ENCODE measurements around the gene CAPN13. TPM values are rescaled to one million over a fixed set of nuclear protein-coding genes. Genes with fewer than 3 reads are reported as not detected.

CAPN13 gene
- total and polyA plus RNA-seq, 2 experiments from 2014 or later: 0.50 to 0.94 TPM

DNA sequence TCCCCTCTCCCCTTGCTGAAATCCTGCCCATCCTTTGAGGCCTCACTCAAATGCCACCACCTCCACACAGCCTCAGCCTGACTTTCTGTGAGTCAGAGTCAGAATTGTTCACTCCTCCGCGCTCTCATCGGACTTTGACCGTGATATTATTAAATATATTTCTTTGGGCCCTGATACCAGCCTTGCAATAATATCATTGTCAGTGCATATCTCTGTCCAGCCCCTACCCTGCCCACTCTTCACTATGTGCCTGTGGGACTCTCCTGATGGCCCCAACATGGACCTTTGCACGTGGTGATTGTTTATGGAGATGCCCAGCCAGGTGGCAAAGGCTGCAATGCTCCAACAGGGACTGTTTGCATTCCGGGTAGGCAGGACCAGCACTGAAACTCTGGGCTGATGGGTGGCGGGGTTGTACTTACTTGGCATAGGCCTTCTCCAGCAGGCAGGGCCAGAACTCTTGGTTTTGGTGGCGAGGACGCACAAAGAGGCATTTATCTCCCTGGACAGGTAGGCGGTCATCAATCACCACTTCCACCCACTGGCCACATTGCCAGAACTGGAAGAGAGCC lies 37.3 kb downstream of the CAPN13 start (continued):
- TF ChIP-seq, protein P1, sequence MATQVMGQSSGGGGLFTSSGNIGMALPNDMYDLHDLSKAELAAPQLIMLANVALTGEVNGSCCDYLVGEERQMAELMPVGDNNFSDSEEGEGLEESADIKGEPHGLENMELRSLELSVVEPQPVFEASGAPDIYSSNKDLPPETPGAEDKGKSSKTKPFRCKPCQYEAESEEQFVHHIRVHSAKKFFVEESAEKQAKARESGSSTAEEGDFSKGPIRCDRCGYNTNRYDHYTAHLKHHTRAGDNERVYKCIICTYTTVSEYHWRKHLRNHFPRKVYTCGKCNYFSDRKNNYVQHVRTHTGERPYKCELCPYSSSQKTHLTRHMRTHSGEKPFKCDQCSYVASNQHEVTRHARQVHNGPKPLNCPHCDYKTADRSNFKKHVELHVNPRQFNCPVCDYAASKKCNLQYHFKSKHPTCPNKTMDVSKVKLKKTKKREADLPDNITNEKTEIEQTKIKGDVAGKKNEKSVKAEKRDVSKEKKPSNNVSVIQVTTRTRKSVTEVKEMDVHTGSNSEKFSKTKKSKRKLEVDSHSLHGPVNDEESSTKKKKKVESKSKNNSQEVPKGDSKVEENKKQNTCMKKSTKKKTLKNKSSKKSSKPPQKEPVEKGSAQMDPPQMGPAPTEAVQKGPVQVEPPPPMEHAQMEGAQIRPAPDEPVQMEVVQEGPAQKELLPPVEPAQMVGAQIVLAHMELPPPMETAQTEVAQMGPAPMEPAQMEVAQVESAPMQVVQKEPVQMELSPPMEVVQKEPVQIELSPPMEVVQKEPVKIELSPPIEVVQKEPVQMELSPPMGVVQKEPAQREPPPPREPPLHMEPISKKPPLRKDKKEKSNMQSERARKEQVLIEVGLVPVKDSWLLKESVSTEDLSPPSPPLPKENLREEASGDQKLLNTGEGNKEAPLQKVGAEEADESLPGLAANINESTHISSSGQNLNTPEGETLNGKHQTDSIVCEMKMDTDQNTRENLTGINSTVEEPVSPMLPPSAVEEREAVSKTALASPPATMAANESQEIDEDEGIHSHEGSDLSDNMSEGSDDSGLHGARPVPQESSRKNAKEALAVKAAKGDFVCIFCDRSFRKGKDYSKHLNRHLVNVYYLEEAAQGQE (IDR thresholded peaks at IDR 0.05; ENCODE audit: unreplicated experiment): no peak

DNA sequence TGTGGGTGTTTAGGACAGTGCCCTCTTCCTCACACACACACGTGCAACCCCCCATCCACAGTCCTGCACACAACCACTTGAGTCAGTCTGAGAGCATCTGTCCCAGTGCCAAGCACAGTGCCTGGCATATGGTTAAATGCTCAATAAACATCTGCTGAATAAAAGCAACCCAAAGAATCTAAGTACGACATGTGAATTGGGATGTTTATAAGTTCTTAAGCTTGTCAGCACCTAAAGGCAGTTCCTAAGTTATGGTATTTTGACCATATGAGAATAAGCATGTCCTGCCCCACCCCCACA lies 37.8 kb downstream of the CAPN13 start:
- DNase-seq (ENCODE audit: low spot score) (no peak), ATAC-seq (no peak)
- Mint-ChIP-seq H3K27me3 (ENCODE audit: insufficient read depth, low read depth, poor library complexity) (peaks cover 6% of the 10 kb centered on the region), H3K4me3 (no peak overlapping the region), H3K4me1 (peaks cover 7% of the 10 kb centered on the region), H3K36me3 (ENCODE audit: low read depth) (peaks cover 3% of the 10 kb centered on the region; the same call in 1 of the 3 replicates), H3K27ac (no peak overlapping the region), H3K9me3 (no peaks in the 10 kb centered on the region; the same call in 2 of the 3 replicates)
- no peaks in the 10 kb centered on the region for H3K36me3 ChIP-seq (ENCODE audit: insufficient read depth)
- no peaks in the 10 kb centered on the region for H4K20me1 ChIP-seq (replicated peaks; ENCODE audit: insufficient read depth)
- no peak overlapping the region for H3K4me2 ChIP-seq
- no peak overlapping the region for H3K27ac ChIP-seq (ENCODE audit: low read depth)
- H3K79me2 ChIP-seq (replicated peaks; ENCODE audit: insufficient read depth): no peaks in the 10 kb centered on the region
- H3K27me3 ChIP-seq (ENCODE audit: insufficient read depth): no peaks in the 10 kb centered on the region
- TF ChIP-seq JUNB (IDR thresholded peaks at IDR 0.05; ENCODE audit: unreplicated experiment) (no peak), POLR2AphosphoS5 (IDR thresholded peaks at IDR 0.05; ENCODE audit: low read depth) (no peak), NANOG (IDR thresholded peaks at IDR 0.05; ENCODE audit: borderline replicate concordance) (no peak), CREB1 (CRISPR knock-in tag; IDR thresholded peaks at IDR 0.05; ENCODE audit: low read depth) (no peak), EZH2 (IDR thresholded peaks at IDR 0.05; ENCODE audit: low read depth, unreplicated experiment) (no peak), EZH2phosphoT487 (IDR thresholded peaks at IDR 0.05; ENCODE audit: unreplicated experiment) (no peak), ZNF331 (CRISPR knock-in tag; IDR thresholded peaks at IDR 0.05; ENCODE audit: low read depth) (no peak), STAT1 (IDR thresholded peaks at IDR 0.05; ENCODE audit: unreplicated experiment) (no peak), ZNF114 (CRISPR knock-in tag; IDR thresholded peaks at IDR 0.05) (no peak)
- TF ChIP-seq, protein P2, sequence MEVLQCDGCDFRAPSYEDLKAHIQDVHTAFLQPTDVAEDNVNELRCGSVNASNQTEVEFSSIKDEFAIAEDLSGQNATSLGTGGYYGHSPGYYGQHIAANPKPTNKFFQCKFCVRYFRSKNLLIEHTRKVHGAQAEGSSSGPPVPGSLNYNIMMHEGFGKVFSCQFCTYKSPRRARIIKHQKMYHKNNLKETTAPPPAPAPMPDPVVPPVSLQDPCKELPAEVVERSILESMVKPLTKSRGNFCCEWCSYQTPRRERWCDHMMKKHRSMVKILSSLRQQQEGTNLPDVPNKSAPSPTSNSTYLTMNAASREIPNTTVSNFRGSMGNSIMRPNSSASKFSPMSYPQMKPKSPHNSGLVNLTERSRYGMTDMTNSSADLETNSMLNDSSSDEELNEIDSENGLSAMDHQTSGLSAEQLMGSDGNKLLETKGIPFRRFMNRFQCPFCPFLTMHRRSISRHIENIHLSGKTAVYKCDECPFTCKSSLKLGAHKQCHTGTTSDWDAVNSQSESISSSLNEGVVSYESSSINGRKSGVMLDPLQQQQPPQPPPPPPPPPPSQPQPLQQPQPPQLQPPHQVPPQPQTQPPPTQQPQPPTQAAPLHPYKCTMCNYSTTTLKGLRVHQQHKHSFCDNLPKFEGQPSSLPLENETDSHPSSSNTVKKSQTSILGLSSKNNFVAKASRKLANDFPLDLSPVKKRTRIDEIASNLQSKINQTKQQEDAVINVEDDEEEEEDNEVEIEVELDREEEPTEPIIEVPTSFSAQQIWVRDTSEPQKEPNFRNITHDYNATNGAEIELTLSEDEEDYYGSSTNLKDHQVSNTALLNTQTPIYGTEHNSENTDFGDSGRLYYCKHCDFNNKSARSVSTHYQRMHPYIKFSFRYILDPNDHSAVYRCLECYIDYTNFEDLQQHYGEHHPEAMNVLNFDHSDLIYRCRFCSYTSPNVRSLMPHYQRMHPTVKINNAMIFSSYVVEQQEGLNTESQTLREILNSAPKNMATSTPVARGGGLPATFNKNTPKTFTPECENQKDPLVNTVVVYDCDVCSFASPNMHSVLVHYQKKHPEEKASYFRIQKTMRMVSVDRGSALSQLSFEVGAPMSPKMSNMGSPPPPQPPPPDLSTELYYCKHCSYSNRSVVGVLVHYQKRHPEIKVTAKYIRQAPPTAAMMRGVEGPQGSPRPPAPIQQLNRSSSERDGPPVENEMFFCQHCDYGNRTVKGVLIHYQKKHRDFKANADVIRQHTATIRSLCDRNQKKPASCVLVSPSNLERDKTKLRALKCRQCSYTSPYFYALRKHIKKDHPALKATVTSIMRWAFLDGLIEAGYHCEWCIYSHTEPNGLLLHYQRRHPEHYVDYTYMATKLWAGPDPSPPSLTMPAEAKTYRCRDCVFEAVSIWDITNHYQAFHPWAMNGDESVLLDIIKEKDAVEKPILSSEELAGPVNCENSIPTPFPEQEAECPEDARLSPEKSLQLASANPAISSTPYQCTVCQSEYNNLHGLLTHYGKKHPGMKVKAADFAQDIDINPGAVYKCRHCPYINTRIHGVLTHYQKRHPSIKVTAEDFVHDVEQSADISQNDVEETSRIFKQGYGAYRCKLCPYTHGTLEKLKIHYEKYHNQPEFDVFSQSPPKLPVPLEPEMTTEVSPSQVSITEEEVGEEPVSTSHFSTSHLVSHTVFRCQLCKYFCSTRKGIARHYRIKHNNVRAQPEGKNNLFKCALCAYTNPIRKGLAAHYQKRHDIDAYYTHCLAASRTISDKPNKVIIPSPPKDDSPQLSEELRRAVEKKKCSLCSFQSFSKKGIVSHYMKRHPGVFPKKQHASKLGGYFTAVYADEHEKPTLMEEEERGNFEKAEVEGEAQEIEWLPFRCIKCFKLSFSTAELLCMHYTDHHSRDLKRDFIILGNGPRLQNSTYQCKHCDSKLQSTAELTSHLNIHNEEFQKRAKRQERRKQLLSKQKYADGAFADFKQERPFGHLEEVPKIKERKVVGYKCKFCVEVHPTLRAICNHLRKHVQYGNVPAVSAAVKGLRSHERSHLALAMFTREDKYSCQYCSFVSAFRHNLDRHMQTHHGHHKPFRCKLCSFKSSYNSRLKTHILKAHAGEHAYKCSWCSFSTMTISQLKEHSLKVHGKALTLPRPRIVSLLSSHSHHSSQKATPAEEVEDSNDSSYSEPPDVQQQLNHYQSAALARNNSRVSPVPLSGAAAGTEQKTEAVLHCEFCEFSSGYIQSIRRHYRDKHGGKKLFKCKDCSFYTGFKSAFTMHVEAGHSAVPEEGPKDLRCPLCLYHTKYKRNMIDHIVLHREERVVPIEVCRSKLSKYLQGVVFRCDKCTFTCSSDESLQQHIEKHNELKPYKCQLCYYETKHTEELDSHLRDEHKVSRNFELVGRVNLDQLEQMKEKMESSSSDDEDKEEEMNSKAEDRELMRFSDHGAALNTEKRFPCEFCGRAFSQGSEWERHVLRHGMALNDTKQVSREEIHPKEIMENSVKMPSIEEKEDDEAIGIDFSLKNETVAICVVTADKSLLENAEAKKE (CRISPR knock-in tag; IDR thresholded peaks at IDR 0.05): no peak
- no peaks in the 10 kb centered on the region for H3F3A ChIP-seq (replicated peaks; ENCODE audit: low read depth)
- no peak overlapping the region for H2AFZ ChIP-seq
- no peaks in the 10 kb centered on the region for H3K4me1 ChIP-seq (ENCODE audit: insufficient read depth)
- no peaks in the 10 kb centered on the region for H3K9me2 ChIP-seq (ENCODE audit: insufficient read depth)
- no peak overlapping the region for H3K4me3 ChIP-seq
